Hematopoietic multipotent progenitor cell treated with erythropoietin and hydrocortisone succinate and interleukin-3 and kit ligand, for 6 days (in vitro differentiated cells): ENCODE data around the gene SOWAHA.

Experiments used
- DNase-seq: peaks from one replicate; pipeline ENCODE4 v3.0.0-alpha.2; 2015

The SOWAHA gene

GRCh38 chr5:132856011-132856410, 42.9 kb downstream of the SOWAHA start:
- no peak for DNase-seq

DNA sequence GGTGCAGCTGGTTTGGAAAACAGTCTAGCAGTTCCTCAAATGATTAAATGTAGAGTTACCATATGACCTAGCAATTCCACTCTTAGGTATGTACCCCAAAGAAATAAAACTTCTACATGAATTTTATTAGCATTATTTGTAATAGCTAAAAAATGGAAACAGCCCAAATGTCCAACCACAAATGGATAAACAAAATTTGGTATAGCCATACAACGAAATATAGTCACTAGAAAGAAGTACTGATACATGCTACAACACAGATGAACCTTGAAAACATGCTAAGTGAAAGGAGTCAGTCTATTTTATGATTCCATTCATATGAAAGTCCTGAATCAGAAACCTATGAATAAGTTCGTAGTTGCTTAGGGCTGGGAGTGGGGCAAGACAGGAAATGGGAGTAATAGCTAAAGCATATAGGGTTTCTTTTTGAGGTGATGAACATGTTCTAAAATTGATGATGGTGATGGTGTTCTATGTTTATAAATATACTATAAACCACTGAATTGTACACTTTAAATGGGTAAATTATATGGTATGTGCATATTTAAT, 46.9 kb downstream of the SOWAHA start:
- DNase-seq = no peak

DNA sequence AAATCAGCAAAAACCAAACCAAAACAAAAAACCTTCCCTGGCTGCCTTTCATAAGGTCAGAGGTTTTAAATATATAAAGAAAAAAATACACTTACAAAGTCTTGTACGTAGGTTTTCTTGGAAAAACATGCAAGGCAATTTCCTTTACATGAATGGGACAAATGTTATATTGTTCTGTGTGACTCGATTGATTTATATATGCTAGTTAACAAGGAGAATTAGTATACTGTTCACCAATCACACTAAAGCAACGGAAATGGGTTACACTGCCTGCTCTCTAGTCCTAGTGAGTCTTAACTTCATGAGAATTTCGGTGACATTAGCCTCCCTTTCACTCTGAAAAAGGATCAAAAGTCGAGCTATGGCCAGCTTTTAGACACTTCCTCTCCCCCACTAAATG, 47.6 kb downstream of the SOWAHA start:
- DNase-seq = no peak

GRCh38 chr5:132865668-132866341, 52.7 kb downstream of the SOWAHA start:
- no peak for DNase-seq
